OCI-LY1 (cell line): Measurements from ENCODE around the gene TUFT1.

ENCODE experiments used
- CTCF ChIP-seq: fragments of 200-600 bp; sonication (generic), shearing (Covaris generic); IDR thresholded peaks from 2 replicates; pipeline ENCODE4 v1.5.1; 2017; ENCODE audit warnings: mild to moderate bottlenecking, antibody characterized with exemption, low read length, moderate library complexity, mixed read lengths
- EZH2 ChIP-seq: fragments of 200-600 bp; sonication (generic), shearing (Covaris generic); IDR thresholded peaks from 2 replicates; pipeline ENCODE4 v1.8.0; 2017; ENCODE audit warnings: borderline replicate concordance, mixed run types, mild to moderate bottlenecking, antibody characterized with exemption, low read length, moderate library complexity, mixed read lengths

- TF ChIP-seq CTCF, result no peak
- TF ChIP-seq EZH2, result no peak
Measured at GRCh38 chr1:151604291-151604690, 64.2 kb downstream of the TUFT1 start.
